IMR-90 (cell line): ENCODE data around the gene LY6G6D. TPM values are rescaled to one million over a fixed set of nuclear protein-coding genes. Genes with fewer than 3 reads are reported as not detected.

Experiments used
- ATAC-seq: fragments of 200-7000 bp; cut with Tn5 transposase; 2 replicates; pipeline ENCODE4 v1.9.1; 2020; ENCODE audit warnings: low read depth, mild to moderate bottlenecking, moderate library complexity
- BruUV-seq: library from RNA; stranded (reverse); fragments of 400-500 nt; replicated peaks from 2 replicates; lab custom pipeline; 2021; lab: Mats Ljungman, UMichigan
- CTCF ChIA-PET: fragments of 300-600 bp; formaldehyde crosslinking; extraction: SDS; loops from one replicate; lab custom pipeline; 2021; ENCODE audit warnings: antibody characterized with exemption; lab: Yijun Ruan, JAX
- POLR2A ChIA-PET: fragments of 300-600 bp; sonication (Branson Sonifier 250); formaldehyde crosslinking; loops from one replicate; lab custom pipeline; 2022; ENCODE audit warnings: antibody characterized with exemption; ENCODE audit not compliant: unreplicated experiment; lab: Charles Lee
- DNase-seq: peaks from one replicate; pipeline ENCODE4 v3.0.0; 2013
- H2AFZ ChIP-seq: replicated peaks from 2 replicates; pipeline ENCODE3; 2013; ENCODE audit warnings: low read length, mild to moderate bottlenecking; ENCODE audit not compliant: poor library complexity
- H2AK5ac ChIP-seq: 2 replicates; pipeline ENCODE4 v1.6.1; 2013; ENCODE audit warnings: low read depth, low read length, inconsistent platforms
- H2AK9ac ChIP-seq: replicated peaks from 2 replicates; pipeline ENCODE3; 2013; ENCODE audit warnings: mild to moderate bottlenecking, low read depth, low read length, moderate library complexity; ENCODE audit not compliant: poor library complexity
- H2BK120ac ChIP-seq: 2 replicates; pipeline ENCODE4 v1.6.1; 2013; ENCODE audit warnings: low read depth, low read length, inconsistent platforms
- H2BK15ac ChIP-seq: 3 replicates; pipeline ENCODE4 v1.6.1; 2013; ENCODE audit warnings: low read depth, low read length, inconsistent platforms
- H2BK20ac ChIP-seq: 2 replicates; pipeline ENCODE4 v1.6.1; 2013; ENCODE audit warnings: low read depth, mild to moderate bottlenecking, inconsistent platforms, low read length, moderate library complexity
- H2BK5ac ChIP-seq: 2 replicates; pipeline ENCODE4 v1.6.1; 2013; ENCODE audit warnings: mild to moderate bottlenecking, low read depth, low read length, inconsistent platforms; ENCODE audit not compliant: poor library complexity, severe bottlenecking
- H3K14ac ChIP-seq: replicated peaks from 2 replicates; pipeline ENCODE4 v1.6.1; 2013; ENCODE audit warnings: low read depth, low read length, inconsistent platforms
- H3K18ac ChIP-seq: 2 replicates; pipeline ENCODE4 v1.6.1; 2013; ENCODE audit warnings: low read depth, low read length, control low read depth
- H3K23ac ChIP-seq: 2 replicates; pipeline ENCODE4 v1.6.1; 2013; ENCODE audit warnings: low read depth, low read length, inconsistent platforms
- H3K27ac ChIP-seq: 2 replicates; pipeline ENCODE4 v1.5.1; 2013; ENCODE audit warnings: mild to moderate bottlenecking, control low read depth, low read length; ENCODE audit not compliant: insufficient read depth
- H3K27me3 ChIP-seq: 2 replicates; pipeline ENCODE4 v1.6.1; 2013; ENCODE audit warnings: low read length; ENCODE audit not compliant: control insufficient read depth, insufficient read depth
- H3K36me3 ChIP-seq: 2 replicates; pipeline ENCODE4 v1.6.1; 2013; ENCODE audit warnings: low read length, mixed read lengths; ENCODE audit not compliant: control insufficient read depth, insufficient read depth
- H3K4ac ChIP-seq: 2 replicates; pipeline ENCODE4 v1.6.1; 2013; ENCODE audit warnings: low read depth, low read length, inconsistent platforms
- H3K4me1 ChIP-seq: 2 replicates; pipeline ENCODE4 v1.6.1; 2013; ENCODE audit warnings: low read length, mixed read lengths; ENCODE audit not compliant: control insufficient read depth, insufficient read depth
- H3K4me2 ChIP-seq: 2 replicates; pipeline ENCODE4 v1.6.1; 2013; ENCODE audit warnings: low read depth, mild to moderate bottlenecking, control low read depth, low read length, moderate library complexity
- H3K4me3 ChIP-seq: 2 replicates; pipeline ENCODE4 v1.5.1; 2013; ENCODE audit warnings: low read depth, mild to moderate bottlenecking, control low read depth, low read length, moderate library complexity; ENCODE audit not compliant: insufficient read depth
- H3K56ac ChIP-seq: 2 replicates; pipeline ENCODE4 v1.6.1; 2013; ENCODE audit warnings: low read length, inconsistent platforms; ENCODE audit not compliant: insufficient read depth; ENCODE audit errors: extremely low read depth
- H3K79me1 ChIP-seq, 2 experiments: 2 replicates each; pipeline ENCODE4 v1.6.1; 2013; ENCODE audit warnings: low read length in 2 of 2, inconsistent platforms in 1 of 2, low read depth in 1 of 2
- H3K9ac ChIP-seq: 2 replicates; pipeline ENCODE4 v1.6.1; 2013; ENCODE audit warnings: low read depth, low read length, control low read depth
- H3K9me1 ChIP-seq: 2 replicates; pipeline ENCODE4 v1.6.1; 2013; ENCODE audit warnings: low read length, inconsistent platforms; ENCODE audit not compliant: insufficient read depth
- H3K9me3 ChIP-seq: 2 replicates; pipeline ENCODE4 v1.6.1; 2013; ENCODE audit warnings: low read length; ENCODE audit not compliant: control insufficient read depth, insufficient read depth
- H4K20me1 ChIP-seq: 2 replicates; pipeline ENCODE4 v1.6.1; 2013; ENCODE audit warnings: low read length, inconsistent platforms; ENCODE audit not compliant: insufficient read depth
- H4K5ac ChIP-seq: 2 replicates; pipeline ENCODE4 v1.6.1; 2013; ENCODE audit warnings: mild to moderate bottlenecking, low read depth, low read length, control low read depth
- H4K8ac ChIP-seq, 2 experiments: 2 replicates each; pipeline ENCODE4 v1.6.1; 2013; ENCODE audit warnings: low read depth in 2 of 2, low read length in 2 of 2, control low read depth in 1 of 2, inconsistent platforms in 1 of 2
- H4K91ac ChIP-seq: 2 replicates; pipeline ENCODE4 v1.6.1; 2013; ENCODE audit warnings: low read depth, low read length, inconsistent platforms; ENCODE audit not compliant: insufficient read depth
- MAFK ChIP-seq: IDR thresholded peaks from 2 replicates; pipeline ENCODE4 v1.6.1; 2012; ENCODE audit warnings: low read depth, low read length, improper control_type of control experiment
- RCOR1 ChIP-seq: IDR thresholded peaks from 2 replicates; pipeline ENCODE4 v1.6.1; 2012; ENCODE audit warnings: mild to moderate bottlenecking, low read length, improper control_type of control experiment; ENCODE audit not compliant: insufficient replicate concordance
- RFX5 ChIP-seq: IDR thresholded peaks from 2 replicates; pipeline ENCODE4 v1.8.0; 2012; ENCODE audit warnings: low read depth, mild to moderate bottlenecking, low read length, moderate library complexity
- WGBS, 2 experiments: methylation state at CpG; one replicate each; pipeline versions ENCODE4 v1.1.5 to v1.1.7; 2013; ENCODE audit warnings: missing lambda C conversion rate in 2 of 2; ENCODE audit not compliant: insufficient read length in 1 of 2; ENCODE audit errors: extremely low coverage in 2 of 2; 5-methylcytosine and 5-hydroxymethylcytosine counted together
- dilution Hi-C: fragments of 300-500 bp; cut with HindIII; formaldehyde crosslinking; loops from one replicate; pipeline ENCODE4 v1.14.3; 2018; ENCODE audit warnings: low sequenced_read_pairs; ENCODE audit not compliant: unreplicated experiment
- in situ Hi-C: fragments of 300-500 bp; cut with MboI; formaldehyde crosslinking; loops from 3 replicates; pipeline ENCODE4 v1.14.3; 2019; ENCODE audit warnings: low sequenced_read_pairs, inconsistent platforms, mixed read lengths
- intact Hi-C: fragments of 100-400 bp; cut with micrococcal nuclease; formaldehyde crosslinking; loops from 2 replicates; pipeline ENCODE4 v1.10.0; 2022
- polyA plus RNA-seq, 3 experiments: library from polyadenylated mRNA; depleted of rRNA; stranded (reverse); fragments of >200 nt; gene quantifications; 2 replicates each; pipeline ENCODE4 v1.2.3, GENCODE V29; 2012; ENCODE audit warnings: low replicate concordance in 1 of 3
- total RNA-seq: library from RNA; depleted of rRNA; stranded (reverse); fragments of >200 nt; gene quantifications from 2 replicates; pipeline ENCODE4 v1.2.3, GENCODE V29; 2012
- TF ChIP-seq, protein P1 (sequence below): fragments of 150-350 bp; IDR thresholded peaks from 2 replicates; pipeline ENCODE4 v1.6.1; 2016; ENCODE audit warnings: low read depth, mild to moderate bottlenecking, low read length, moderate library complexity, borderline replicate concordance

The LY6G6D gene
- total and polyA plus RNA-seq, 2 of the 4 experiments (the other 2 are of a cell fraction): not detected

DNA sequence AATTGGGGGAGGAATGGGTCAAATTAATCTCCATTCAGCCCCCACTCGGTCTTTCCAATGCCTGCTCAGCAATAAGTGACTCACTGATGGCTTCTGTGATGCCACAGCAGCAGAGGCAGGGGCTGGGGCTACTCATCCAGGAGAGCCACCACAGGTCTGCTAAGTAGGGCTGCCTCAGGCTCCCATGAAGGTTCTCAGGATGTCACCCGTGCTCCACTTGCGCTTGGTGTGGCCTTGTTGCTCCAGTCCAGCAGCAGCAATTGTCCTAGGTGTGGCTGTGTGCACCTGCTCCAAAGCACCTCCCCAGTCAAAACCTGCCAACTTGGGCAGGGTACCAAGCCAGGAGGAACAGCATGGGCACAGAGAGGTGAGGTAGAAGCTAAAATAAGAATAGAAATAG, 7.0 kb downstream of the LY6G6D start:
- Histone ChIP-seq H3K18ac (no peak overlapping the region), H3K9ac (no peak overlapping the region), H4K20me1 (no peaks in the 10 kb centered on the region), H3K14ac (no peak overlapping the region), H4K5ac (no peak overlapping the region), H2AFZ (no peak overlapping the region), H2AK5ac (no peak overlapping the region), H3K4ac (no peak overlapping the region), H3K9me1 (peaks cover 4% of the 10 kb centered on the region; the same call in 1 of the 2 replicates), H4K91ac (no peak overlapping the region), H2AK9ac (no peak overlapping the region), H3K4me2 (no peak overlapping the region), H3K23ac (no peak overlapping the region), H2BK15ac (no peak overlapping the region), H3K56ac (no peak overlapping the region), H3K4me1 (no peaks in the 10 kb centered on the region), H3K27me3 (peaks cover 2% of the 10 kb centered on the region; the same call in 1 of the 2 replicates), H4K8ac (no peak overlapping the region), H3K4me3 (no peak overlapping the region), H3K36me3 (peaks cover 10% of the 10 kb centered on the region; the same call in 1 of the 2 replicates), H3K9me3 (no peaks in the 10 kb centered on the region), H2BK5ac (no peak overlapping the region), H3K79me1 (no peaks in the 10 kb centered on the region), H2BK120ac (no peak overlapping the region), H3K27ac (no peak overlapping the region), H2BK20ac (no peak overlapping the region)
- intact Hi-C loops (no loop called here), dilution Hi-C loops (no loop called here), in situ Hi-C loops (no loop called here)
- ChIA-PET CTCF (no interaction called here), POLR2A (no interaction called here)
- no peak for ATAC-seq
- BruUV-seq: no TSS peak
- WGBS, 2 experiments: 71% methylated on average over 1 of the region's 3 CpGs; no CpG with 5 or more reads in 1 of the 2 experiments
- DNase-seq: no peak
- TF ChIP-seq, protein P1, sequence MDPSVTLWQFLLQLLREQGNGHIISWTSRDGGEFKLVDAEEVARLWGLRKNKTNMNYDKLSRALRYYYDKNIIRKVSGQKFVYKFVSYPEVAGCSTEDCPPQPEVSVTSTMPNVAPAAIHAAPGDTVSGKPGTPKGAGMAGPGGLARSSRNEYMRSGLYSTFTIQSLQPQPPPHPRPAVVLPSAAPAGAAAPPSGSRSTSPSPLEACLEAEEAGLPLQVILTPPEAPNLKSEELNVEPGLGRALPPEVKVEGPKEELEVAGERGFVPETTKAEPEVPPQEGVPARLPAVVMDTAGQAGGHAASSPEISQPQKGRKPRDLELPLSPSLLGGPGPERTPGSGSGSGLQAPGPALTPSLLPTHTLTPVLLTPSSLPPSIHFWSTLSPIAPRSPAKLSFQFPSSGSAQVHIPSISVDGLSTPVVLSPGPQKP: no peak
- TF ChIP-seq RCOR1 (no peak), MAFK (no peak), RFX5 (no peak)
